Keratinocyte (primary cell): ENCODE measurements around the gene MTA2.

ENCODE experiments used
- EZH2 ChIP-seq: IDR thresholded peaks from one replicate; pipeline ENCODE4 v1.6.1; 2012; ENCODE audit warnings: inconsistent platforms, mild to moderate bottlenecking, low read length, moderate library complexity
- TF ChIP-seq, protein P1 (sequence below), 3 experiments: IDR thresholded peaks in 1 of 3; conservative IDR thresholded peaks in 1 of 3; optimal IDR thresholded peaks in 1 of 3; 2 replicates in 2 of 3; 3 replicates in 1 of 3; pipeline versions ENCODE3 to v1.5.1; 2011; ENCODE audit warnings: low read length in 3 of 3, mild to moderate bottlenecking in 3 of 3, moderate library complexity in 2 of 3, control low read depth in 1 of 3, inconsistent platforms in 1 of 3; ENCODE audit not compliant: insufficient read depth in 2 of 3; ENCODE audit errors: extremely low read depth in 1 of 3

DNA sequence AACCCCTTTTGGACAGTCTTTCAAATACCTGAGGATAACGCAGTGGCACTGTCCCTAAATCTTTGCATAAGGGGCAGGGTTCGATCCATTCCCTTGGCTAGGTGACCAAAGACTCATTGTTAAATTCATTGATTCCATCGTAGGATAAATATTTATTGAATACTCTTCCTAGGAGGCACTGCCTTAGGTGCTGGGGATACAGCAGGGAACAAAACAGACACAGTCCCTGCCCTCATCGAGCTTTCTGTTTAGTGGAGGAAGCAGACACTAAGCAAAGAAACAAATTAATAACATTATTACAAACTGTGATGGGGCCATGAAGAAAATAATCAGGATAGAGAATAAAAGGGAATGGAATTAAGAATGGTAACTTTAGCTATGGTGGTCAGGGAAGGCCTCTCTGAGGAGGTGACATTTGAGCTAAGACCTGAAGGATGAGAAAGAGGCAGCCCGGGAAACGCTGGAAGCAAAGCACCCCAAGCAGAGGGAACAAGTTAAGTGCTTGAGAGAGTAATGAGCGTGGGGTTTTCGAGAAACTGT, 19.4 kb upstream of the MTA2 start:
- TF ChIP-seq, protein P1, sequence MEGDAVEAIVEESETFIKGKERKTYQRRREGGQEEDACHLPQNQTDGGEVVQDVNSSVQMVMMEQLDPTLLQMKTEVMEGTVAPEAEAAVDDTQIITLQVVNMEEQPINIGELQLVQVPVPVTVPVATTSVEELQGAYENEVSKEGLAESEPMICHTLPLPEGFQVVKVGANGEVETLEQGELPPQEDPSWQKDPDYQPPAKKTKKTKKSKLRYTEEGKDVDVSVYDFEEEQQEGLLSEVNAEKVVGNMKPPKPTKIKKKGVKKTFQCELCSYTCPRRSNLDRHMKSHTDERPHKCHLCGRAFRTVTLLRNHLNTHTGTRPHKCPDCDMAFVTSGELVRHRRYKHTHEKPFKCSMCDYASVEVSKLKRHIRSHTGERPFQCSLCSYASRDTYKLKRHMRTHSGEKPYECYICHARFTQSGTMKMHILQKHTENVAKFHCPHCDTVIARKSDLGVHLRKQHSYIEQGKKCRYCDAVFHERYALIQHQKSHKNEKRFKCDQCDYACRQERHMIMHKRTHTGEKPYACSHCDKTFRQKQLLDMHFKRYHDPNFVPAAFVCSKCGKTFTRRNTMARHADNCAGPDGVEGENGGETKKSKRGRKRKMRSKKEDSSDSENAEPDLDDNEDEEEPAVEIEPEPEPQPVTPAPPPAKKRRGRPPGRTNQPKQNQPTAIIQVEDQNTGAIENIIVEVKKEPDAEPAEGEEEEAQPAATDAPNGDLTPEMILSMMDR (optimal IDR thresholded peaks at IDR 0.05 in 1 of 3, IDR thresholded peaks at IDR 0.05 in 1 of 3, conservative IDR thresholded peaks at IDR 0.05 in 1 of 3; ENCODE audit: extremely low read depth in 1 of 3, insufficient read depth in 2 of 3, low read length in 3 of 3): no peak
- no peak for TF ChIP-seq EZH2
